Stimulated activated naive CD8-positive, alpha-beta T cell treated with anti-CD3 and anti-CD28 coated beads, Interleukin-15, Interleukin-2, amounts not matched to agents 100 ng/mL and 50 ng/mL, for 24 hours (primary cell): ENCODE data around the gene MYADML2.

Experiments
- H3K27ac Mint-ChIP-seq: one replicate; pipeline ENCODE4 v1.8.0; 2021; ENCODE audit warnings: mild to moderate bottlenecking, mixed read lengths
- H3K27me3 Mint-ChIP-seq: one replicate; pipeline ENCODE4 v1.8.0; 2021; ENCODE audit warnings: mixed read lengths
- H3K36me3 Mint-ChIP-seq: one replicate; pipeline ENCODE4 v1.8.0; 2021; ENCODE audit warnings: low read depth, mixed read lengths
- H3K4me1 Mint-ChIP-seq: one replicate; pipeline ENCODE4 v1.8.0; 2021; ENCODE audit warnings: low read depth, mixed read lengths
- H3K4me3 Mint-ChIP-seq: one replicate; pipeline ENCODE4 v1.8.0; 2021; ENCODE audit warnings: mild to moderate bottlenecking, mixed read lengths
- H3K9me3 Mint-ChIP-seq: one replicate; pipeline ENCODE4 v1.8.0; 2021; ENCODE audit warnings: mixed read lengths

MYADML2 gene

DNA sequence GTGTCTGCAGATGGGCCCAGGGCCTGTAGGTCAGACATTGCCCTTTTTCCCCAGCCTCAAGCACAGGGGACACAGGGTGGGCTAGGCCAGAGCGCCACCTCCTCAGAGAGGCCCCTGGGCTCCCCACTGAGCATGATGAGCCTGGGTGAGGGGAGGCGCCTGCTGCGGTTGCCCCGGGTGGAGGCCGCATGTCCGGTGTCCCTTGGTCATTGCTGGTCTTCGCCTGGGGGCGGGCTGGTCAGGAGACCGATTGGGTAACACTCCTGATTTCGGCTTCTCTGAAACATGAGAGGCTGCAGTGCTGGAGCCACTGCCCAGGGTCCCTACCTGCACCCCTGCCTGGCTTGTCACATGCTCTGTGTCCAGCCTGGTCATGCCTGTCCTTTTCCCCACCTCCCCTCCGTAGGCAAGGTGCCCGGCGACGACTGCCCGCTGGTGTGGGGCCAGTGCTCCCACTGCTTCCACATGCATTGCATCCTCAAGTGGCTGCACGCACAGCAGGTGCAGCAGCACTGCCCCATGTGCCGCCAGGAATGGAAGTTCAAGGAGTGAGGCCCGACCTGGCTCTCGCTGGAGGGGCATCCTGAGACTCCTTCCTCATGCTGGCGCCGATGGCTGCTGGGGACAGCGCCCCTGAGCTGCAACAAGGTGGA is 47.4 kb downstream of the MYADML2 start:
- Mint-ChIP-seq H3K27me3 (peaks cover 9% of the 10 kb centered on the region), H3K36me3 (peaks cover 21% of the 10 kb centered on the region), H3K27ac (no peak overlapping the region), H3K4me3 (no peak overlapping the region), H3K4me1 (peaks cover 9% of the 10 kb centered on the region), H3K9me3 (no peaks in the 10 kb centered on the region)

DNA sequence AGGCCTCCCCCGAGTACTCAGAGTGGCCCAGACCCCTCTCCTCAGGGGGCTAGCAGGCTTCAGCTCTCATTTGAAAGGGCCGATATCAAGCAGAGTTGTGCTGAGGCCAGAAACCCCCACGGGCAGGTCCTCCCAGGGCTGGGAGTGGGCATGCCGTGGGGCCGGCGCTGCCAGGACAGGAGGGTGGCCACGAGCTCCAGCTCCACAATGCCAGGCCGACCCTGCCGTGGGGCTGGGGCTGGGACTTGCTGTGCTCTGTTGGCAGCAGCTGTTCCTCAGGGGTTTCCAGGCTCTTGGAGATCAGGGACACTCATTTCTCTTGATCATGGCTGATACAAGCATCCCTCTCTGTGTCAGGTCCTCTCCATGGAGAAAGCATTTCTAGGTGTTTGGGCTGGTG is 48.1 kb downstream of the MYADML2 start:
- peaks cover 21% of the 10 kb centered on the region for H3K36me3 Mint-ChIP-seq
- H3K4me1 Mint-ChIP-seq, result peaks cover 9% of the 10 kb centered on the region
- peaks cover 9% of the 10 kb centered on the region for H3K27me3 Mint-ChIP-seq
- H3K9me3 Mint-ChIP-seq, result no peaks in the 10 kb centered on the region
- no peak overlapping the region for H3K4me3 Mint-ChIP-seq
- no peak overlapping the region for H3K27ac Mint-ChIP-seq

DNA sequence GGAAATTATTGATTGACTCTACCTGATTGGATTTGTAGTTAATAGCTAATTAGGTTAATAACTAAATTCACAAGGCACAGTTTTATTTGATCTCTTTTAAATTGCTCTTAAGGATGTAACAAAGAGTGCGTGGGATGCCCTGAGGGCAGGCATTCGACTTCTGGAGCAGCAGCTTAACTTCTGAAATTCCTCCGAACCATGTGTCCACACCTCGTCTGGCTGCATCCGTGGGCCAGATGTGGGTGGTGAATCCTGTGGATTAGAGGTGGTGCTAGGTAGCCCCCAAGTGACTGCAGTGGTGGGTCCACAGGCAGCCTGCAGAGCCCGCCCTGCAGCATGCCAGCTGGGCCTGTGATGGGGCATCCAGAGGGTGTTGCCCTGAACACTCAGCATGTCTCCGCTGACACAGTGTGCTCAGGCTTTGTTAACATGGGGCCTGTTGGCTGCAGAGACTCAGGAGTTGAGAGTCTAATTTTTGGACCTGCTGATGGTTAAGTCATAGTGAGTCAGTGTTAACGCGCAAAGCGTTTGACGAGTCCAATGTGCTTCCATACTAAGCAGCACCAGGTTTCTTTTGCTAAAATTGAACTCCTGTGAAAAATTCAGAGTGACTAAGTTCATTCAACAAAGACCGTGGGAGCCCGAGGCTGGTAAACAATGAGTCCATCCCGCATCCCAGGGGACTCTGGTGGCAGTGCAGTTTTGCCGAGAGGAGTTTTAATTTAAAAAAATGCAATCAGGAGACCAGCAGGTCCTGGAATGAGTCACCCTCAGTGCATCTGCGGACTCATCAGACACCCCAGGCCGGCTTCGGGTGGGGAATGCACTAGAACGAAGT is 48.8 kb downstream of the MYADML2 start:
- Mint-ChIP-seq H3K9me3 (no peaks in the 10 kb centered on the region), H3K27ac (no peak overlapping the region), H3K36me3 (peaks cover 21% of the 10 kb centered on the region)

DNA sequence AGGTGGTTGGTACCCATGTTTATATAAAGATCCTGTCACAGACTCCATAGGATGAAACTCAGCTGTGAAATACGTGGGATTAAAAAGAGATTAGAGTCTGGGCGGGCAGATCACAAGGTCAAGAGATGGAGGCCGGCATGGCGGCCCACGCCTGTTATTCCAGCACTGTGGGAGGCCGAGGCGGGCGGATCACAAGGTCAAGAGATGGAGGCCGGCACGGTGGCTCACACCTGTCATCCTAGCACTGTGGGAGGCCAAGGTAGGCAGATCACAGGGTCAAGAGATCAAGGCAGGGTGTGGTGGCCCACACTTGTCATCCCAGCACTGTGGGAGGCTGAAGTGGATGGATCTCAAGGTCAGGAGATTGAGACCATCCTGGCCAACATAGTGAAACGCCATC is 51.6 kb downstream of the MYADML2 start:
- Mint-ChIP-seq H3K4me3 (no peak overlapping the region), H3K4me1 (peaks cover 6% of the 10 kb centered on the region), H3K36me3 (peaks cover 29% of the 10 kb centered on the region), H3K27ac (no peak overlapping the region), H3K27me3 (no peaks in the 10 kb centered on the region), H3K9me3 (no peaks in the 10 kb centered on the region)

More for the DNA sequence above, 48.8 kb downstream of the MYADML2 start:
- H3K4me3 Mint-ChIP-seq, result no peak overlapping the region
- H3K27me3 Mint-ChIP-seq, result peaks cover 9% of the 10 kb centered on the region
- H3K4me1 Mint-ChIP-seq, result peaks cover 9% of the 10 kb centered on the region

DNA sequence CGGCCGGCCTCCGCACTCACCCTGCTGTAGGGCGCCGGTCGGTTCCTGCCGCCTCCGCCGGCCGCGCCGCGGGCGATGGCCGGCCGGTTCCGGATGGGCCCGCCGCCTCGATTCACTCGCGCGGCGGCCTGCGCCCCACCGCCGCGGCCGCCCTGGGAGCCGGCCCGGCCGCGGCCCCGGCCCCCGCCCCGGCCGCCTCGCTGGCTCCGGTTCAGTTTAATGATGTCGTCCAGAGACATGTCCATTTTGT is 55.8 kb downstream of the MYADML2 start:
- H3K9me3 Mint-ChIP-seq, result no peaks in the 10 kb centered on the region
- H3K27me3 Mint-ChIP-seq, result no peaks in the 10 kb centered on the region
- H3K4me3 Mint-ChIP-seq, result peak overlapping the region; percentile 92
- peak overlapping the region; percentile 98 for H3K27ac Mint-ChIP-seq
- H3K36me3 Mint-ChIP-seq, result peaks cover 46% of the 10 kb centered on the region
- peaks cover 33% of the 10 kb centered on the region for H3K4me1 Mint-ChIP-seq

DNA sequence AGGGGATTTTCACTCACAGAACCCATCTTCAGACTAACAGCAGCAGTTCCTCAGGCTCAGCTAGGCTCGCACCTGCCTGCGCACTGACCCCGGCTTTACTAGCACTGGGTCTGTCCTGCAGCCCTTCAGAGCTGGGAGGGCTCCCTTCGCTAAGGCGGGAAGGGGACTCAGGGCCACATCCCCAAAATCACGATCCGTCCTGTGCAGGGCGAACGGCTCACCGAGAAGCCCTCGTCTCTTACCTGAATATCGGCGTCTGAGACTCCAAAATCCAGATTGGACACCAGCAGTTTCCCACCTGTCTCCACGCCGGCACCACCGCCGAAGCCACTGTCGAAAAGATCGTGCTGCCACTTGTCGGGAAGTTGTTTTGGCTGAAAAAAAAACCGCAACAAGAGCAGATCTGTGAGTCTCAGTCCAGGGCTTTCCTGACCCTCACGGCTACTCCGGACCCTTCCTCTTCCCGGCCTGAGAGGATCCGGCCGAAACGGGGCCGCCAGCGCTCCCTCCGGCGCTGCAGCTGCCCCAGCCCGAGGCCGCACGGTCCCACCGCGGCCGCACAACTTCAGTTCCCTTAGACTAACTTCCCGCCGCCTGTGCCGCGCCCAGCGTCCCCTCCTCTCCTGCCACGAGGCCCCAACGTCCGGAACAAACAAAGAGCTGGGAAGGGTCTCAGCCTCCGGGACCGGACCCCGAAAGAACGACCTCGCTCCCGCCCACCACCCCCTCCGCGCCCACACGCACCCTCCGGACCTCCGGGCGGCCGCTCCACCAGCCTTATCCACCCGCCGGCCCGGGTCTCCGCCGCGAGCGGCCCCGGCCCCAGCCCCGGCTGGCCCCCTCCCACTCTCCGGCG is 56.4 kb downstream of the MYADML2 start:
- Mint-ChIP-seq H3K4me3 (peak overlapping the region; percentile 90), H3K27me3 (no peaks in the 10 kb centered on the region), H3K4me1 (peaks cover 33% of the 10 kb centered on the region), H3K36me3 (peaks cover 51% of the 10 kb centered on the region), H3K9me3 (no peaks in the 10 kb centered on the region), H3K27ac (peak overlapping the region; percentile 93)
